HG02973 (cell line): ENCODE measurements around the gene PPP1R14B.

Source experiments
- ATAC-seq: cut with Tn5 transposase; IDR thresholded peaks from one replicate; pipeline ENCODE4 v1.9.1; 2021; ENCODE audit warnings: moderate library complexity; ENCODE audit not compliant: unreplicated experiment

The PPP1R14B gene

GRCh38 chr11:64261556-64262080, 14.9 kb upstream of the PPP1R14B start:
- ATAC-seq = no peak

DNA sequence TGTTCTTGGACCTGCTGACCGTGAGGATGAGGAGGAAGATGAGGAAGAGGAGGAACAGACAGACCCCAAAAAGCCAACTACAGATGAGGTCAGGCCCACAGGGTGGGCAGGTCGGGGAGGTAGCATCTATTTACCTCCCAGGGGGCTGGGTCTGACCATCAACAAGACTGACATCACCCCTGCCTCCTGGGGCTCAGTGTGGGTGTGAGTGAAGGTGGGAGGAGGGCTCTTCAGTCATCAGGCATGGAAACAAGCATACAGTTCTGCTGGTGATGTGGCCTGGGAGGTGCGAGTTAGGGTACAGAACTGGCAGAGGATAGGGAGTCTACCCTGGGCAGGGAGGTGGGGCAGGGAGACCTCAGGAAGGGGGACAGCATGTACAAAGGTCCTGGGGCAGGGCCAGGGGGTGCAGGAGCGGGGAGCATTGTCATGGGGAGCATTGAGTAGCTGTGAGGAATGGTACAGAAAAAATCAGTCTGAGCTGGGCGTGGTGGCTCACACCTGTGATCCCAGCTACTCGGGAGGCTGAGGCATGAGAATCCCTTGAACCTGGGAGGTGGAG, 13.5 kb upstream of the PPP1R14B start:
- no peak for ATAC-seq

- no peak for ATAC-seq
Observed at GRCh38 chr11:64259533-64260067, 12.9 kb upstream of the PPP1R14B start.

DNA sequence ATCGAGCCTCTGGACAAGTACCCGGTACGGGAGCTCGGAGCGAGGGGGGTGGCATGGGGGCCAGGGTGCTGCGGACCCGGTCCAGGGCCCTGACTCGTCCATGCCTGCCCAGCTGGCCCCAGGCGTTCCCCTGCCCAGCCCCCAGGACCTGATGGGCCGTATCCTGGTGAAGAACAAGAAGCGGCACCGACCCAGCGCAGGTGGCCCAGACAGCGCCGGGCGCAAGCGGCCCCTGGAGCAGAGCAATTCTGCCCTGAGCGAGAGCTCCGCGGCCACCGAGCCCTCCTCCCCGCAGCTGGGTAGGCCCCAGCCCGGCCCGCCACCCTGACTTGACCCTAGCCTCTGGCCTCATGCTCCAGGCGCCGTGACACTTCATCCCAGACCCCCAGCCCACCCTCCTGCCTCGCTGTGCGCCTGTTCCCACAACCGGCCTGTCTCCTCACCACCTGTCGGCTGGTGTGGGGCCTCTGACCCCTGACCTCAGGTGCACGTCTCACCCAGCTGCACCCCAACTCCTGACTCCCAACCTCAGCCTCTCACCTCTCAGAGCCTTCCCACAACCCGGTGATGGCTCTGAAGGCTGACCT, 12.3 kb upstream of the PPP1R14B start:
- ATAC-seq = no peak

- ATAC-seq = no peak
Observed at GRCh38 chr11:64258356-64258755, 11.6 kb upstream of the PPP1R14B start.

GRCh38 chr11:64256300-64256699, 9.6 kb upstream of the PPP1R14B start:
- no peak for ATAC-seq

DNA sequence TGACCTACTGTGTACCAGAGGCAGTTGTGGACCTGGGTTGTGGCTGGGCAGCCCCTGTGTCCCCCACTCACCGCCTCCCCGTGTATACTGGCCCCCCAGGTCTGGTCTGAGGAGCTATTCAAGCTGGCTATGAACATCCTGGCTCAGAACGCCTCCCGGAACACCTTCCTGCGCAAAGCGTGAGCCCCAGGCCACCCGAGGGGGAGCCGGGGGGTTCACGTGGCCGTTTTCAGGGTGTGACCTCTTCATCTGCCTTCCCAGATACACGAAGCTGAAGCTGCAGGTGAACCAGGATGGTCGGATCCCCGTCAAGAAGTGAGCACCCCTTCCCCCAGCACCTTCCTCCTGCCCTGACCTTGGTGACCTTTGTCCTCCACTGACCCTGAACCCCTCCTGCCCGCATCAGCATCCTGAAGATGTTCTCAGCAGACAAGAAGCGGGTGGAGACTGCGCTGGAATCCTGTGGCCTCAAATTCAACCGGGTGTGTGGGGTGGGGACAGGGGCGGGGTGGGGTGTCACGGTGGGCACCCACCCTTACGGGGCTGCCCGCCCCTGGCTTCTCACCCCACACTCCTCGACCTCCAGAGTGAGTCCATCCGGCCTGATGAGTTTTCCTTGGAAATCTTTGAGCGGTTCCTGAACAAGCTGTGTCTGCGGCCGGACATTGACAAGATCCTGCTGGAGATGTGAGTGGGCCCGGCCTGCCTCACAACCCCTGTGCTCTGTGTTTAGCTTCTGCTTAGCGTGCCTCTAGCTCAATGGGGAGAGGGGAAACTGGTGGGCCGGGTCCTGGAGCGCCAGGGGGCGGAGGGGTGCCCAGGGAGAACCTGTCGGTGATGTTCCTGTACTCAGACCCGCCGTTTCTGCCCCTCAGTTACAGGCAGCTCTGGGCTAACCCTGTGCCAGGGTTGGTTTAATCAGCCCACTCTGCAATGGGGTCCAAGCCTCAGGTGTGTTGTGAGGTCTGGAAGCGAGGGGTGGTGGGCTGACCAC, 8.7 kb upstream of the PPP1R14B start:
- ATAC-seq = no peak

DNA sequence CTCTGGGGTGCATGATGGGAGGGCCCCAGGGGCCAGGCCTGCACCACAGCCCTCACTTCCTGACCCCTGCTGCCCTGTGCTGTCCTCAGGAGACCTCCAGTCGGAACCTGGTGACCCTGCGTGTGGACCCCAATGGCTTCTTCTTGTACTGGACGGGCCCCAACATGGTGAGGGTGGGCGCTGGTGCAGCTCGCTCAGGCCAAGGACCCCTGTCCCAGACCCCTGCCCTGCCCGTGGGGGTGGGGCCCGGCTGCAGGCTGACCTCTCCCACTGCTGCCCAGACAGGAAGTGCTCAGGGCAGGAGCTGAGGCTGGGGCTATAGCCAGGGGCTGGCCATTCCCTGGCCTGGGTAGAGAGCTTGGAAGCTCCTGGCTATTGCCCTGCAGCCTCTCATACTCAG, 7.6 kb upstream of the PPP1R14B start:
- no peak for ATAC-seq

DNA sequence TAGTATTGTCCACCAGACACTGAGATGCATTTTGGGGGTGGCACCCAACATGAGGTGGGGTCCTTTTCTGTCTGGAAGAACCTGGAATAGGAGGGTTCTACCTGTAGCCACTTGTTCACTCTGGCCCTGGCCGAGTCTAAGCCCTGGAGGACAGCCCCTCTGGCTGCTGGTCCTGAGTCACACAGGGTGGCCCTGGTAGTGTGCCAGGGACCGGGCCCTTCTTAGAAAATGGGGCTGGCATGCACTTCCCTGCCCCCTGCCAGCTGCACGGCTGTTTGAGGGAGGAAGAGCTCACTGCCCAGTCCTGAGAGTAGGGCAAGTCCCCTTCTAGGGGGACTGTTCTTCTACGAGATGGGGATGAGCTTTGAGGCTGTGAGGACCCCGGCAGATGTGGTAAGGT, 6.7 kb upstream of the PPP1R14B start:
- ATAC-seq = no peak

- ATAC-seq = no peak
Observed at GRCh38 chr11:64253043-64253442, 6.3 kb upstream of the PPP1R14B start.

DNA sequence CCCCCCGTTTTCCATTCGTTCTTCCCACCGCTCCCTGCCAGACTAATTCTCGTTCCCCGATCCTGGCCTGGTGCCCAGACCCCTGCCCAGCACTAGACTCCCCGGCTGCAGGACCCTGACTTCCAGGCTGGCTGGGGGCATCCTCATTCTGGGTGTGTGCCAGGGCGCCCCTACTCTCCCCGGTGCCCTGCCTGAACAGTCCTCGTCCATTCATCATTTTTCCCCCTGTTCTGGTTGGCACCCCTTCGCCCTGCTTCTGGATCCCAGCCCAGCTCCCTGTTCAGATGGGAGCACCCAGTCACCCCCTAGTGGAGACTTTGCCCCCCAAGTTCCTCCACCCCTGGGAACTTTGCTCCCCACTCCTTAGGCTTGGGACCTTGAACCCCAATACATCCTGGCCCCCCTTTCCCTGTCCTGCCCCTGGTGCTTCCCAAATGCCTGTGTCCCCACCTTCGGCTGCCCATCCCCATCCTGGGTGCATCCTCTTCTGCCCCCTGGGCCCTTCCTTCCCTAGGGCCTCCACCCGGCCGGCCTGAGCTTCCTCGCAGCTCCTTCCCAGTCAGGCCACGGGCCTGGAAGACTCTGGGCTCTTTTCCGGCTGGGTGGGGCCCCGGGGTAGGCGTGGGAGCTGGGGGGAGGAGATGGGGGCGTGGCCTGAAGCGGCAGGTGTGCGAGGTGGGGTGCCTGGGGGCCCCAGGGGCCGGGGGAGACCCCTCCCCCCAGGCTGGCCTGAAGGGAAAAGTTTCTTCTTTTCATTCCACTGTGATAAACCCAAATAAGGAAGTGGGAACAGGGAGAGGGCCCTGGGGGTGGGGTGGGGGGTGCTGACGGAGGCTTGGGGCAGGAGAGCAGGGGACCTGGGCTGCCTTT, 5.5 kb upstream of the PPP1R14B start:
- ATAC-seq = no peak

- ATAC-seq = no peak
Observed at GRCh38 chr11:64251753-64252002, 4.9 kb upstream of the PPP1R14B start.

DNA sequence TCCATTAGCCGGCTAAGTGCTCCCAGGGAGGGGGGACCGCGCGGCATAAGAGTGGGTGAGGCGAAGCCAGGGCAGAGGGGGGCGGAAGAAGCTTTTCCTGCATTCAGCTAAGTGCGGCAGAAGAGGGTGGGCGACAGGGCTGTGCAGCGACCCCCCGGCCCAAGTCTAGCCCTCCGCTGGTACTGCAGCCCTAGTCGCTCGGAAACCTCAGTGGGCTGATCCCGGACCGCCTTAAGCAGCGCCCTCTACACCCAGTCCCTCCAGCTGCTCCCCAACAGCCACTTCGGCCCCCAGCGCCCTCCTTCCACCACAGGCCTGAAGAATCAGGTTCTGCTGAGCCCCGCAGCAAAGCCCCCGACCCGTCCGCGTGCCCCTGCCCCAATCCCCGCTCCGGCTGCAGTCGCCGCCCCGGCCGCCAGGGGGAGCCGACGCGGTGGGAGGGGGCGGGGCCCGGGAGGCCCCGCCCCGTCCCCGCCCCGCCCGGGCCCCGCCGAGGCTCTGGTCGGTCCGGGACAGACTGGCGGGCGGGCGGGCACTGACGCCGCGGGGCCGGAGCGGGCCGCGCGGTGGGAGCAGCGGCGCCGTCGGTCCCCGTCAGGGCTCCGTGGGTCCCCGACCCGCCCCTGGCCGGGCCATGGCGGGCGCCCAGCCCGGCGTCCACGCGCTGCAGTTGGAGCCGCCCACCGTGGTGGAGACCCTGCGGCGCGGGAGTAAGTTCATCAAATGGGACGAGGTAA, 4.4 kb upstream of the PPP1R14B start, which contains the start of gene PLCB3:
PLCB3 (plus strand) TSS at position 515 of the 737 bp plus-strand sequence; CDS start at position 635, 120 bp downstream.
- ATAC-seq = no peak

GRCh38 chr11:64250415-64251015, 3.8 kb upstream of the PPP1R14B start:
- no peak for ATAC-seq

GRCh38 chr11:64249563-64250414, 3.0 kb upstream of the PPP1R14B start:
- ATAC-seq = no peak

DNA sequence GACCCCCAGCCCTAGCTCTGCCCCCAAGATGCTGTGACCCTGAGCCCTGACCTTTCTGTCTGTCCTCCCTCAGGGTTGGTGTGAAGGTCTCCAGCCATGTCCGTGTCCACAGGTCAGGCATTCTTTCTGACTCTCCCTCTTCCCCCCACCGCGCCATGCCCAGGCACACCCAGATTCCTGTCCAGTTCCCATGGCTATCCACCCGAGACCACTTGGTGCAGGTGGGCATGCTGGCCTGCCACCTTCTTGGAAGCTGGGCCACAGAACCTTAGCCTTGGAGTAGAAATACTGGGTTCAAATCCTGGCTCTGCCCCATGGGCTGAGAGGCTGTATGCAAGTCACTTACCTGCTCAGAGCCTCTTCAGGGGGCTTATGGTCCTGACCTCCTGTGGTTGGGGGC, 2.3 kb upstream of the PPP1R14B start:
- no peak for ATAC-seq

GRCh38 chr11:64248578-64248977, 1.8 kb upstream of the PPP1R14B start:
- ATAC-seq = no peak

- ATAC-seq = no peak
Observed at GRCh38 chr11:64247729-64248531, 1.2 kb upstream of the PPP1R14B start.
